Upper lobe of left lung (tissue), 6 donors: ENCODE measurements around the gene OGT. TPM values are rescaled to one million over a fixed set of nuclear protein-coding genes. Genes with fewer than 3 reads are reported as not detected.
"Not testable (repeated sequence)": the region's sequence is repeated elsewhere in the genome, so short reads cannot be mapped to it uniquely, and the experiment has no call there.

ENCODE experiments used
- ATAC-seq, 2 donors: fragments of 200-7000 bp; cut with Tn5 transposase; one replicate each; pipeline ENCODE4 v1.9.1; 2022; ENCODE audit warnings: mild to moderate bottlenecking in 2 of 2, moderate library complexity in 2 of 2; ENCODE audit not compliant: low FRiP score in 2 of 2
- DNase-seq, 2 donors: peaks; one replicate each; pipeline ENCODE4 v3.0.0-alpha.2; 2019 to 2020
- H3K27ac ChIP-seq, 4 donors: fragments of 200-600 bp; sonication (generic); one replicate each; pipeline ENCODE4 v1.5.1; 2016 to 2019
- H3K27me3 ChIP-seq, 4 donors: fragments of 200-600 bp; sonication (generic); one replicate each; pipeline ENCODE4 v1.5.1; 2017 to 2019
- H3K36me3 ChIP-seq, 4 donors: fragments of 200-600 bp; sonication (generic); one replicate each; pipeline ENCODE4 v1.5.1; 2016 to 2019
- H3K4me1 ChIP-seq, 4 donors: fragments of 200-600 bp; sonication (generic); one replicate each; pipeline ENCODE4 v1.5.1; 2018 to 2019
- H3K4me3 ChIP-seq, 4 donors: fragments of 200-600 bp; sonication (generic); one replicate each; pipeline ENCODE4 v1.5.1; 2017 to 2019; ENCODE audit warnings: mild to moderate bottlenecking in 2 of 4, moderate library complexity in 1 of 4
- H3K9me3 ChIP-seq, 4 donors: fragments of 200-600 bp; sonication (generic); one replicate each; pipeline ENCODE4 v1.5.1; 2018 to 2019
- EP300 ChIP-seq, 4 donors: sonication (generic); formaldehyde crosslinking; IDR thresholded peaks; one replicate each; pipeline ENCODE4 v1.5.1; 2017; ENCODE audit warnings: antibody characterized with exemption in 4 of 4, control low read depth in 2 of 4
- POLR2A ChIP-seq, 4 donors: fragments of 450-650 bp; IDR thresholded peaks; one replicate each; pipeline ENCODE4 v1.5.1; 2016 to 2017; ENCODE audit warnings: antibody characterized with exemption in 4 of 4, mild to moderate bottlenecking in 2 of 4
- POLR2AphosphoS5 ChIP-seq, 2 donors: sonication (generic); formaldehyde crosslinking; IDR thresholded peaks; one replicate each; pipeline ENCODE4 v1.5.1; 2017; ENCODE audit warnings: antibody characterized with exemption in 2 of 2
- WGBS, 2 donors: methylation state at CpG; one replicate each; pipeline ENCODE4 v1.1.5; 2017 to 2018; 5-methylcytosine and 5-hydroxymethylcytosine counted together
- total RNA-seq, 6 donors: library from RNA; depleted of rRNA in 4 of 6; stranded (reverse); fragments of >200 nt in 4 of 6; gene quantifications; one replicate each; pipeline versions ENCODE4 v1.1.0 to v1.2.1, GENCODE V29; 2016 to 2021
- TF ChIP-seq, protein P1 (sequence below), 6 experiments: fragments of 450-650 bp in 4 of 6; fragments of 200-600 bp in 2 of 6; sonication (generic) in 2 of 6; IDR thresholded peaks; one replicate each; pipeline ENCODE4 v1.5.1; 2016 to 2019; ENCODE audit warnings: antibody characterized with exemption in 6 of 6
- donor health status: DM: no; HTN: no; CAD: no; lungs with moderate emphysema.
- donor health status: DM: no; HTN: yes; CAD: no; lungs with severe emphysema.

OGT gene
- total RNA-seq, 6 donors from 2014 or later, result 88.3 to 315 (median 159) TPM

DNA sequence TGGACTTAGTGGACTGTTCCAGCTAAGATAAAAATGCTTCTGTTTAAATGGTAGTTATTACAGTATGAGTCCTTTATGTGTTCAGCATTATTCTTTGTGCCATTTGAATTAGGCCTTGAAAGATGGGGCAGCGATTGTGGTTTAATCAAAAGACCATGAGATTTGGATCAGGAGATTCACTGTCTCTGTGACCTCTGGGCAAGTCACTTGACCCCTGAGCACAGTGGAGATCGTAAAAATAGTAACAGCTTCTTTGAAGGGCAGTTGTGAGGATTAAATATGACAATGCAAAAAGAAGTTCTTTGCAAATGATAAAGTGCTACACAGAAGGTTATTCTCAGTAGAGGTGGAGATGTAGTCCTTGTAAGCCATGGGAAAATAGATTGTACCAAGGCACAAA is 74.6 kb downstream of the OGT start:
- H3K27me3 ChIP-seq, result no peaks in the 10 kb centered on the region
- ATAC-seq, result no peak
- peaks cover 0 to 10% (median 0%) of the 10 kb centered on the region in 4 donors for H3K9me3 ChIP-seq
- H3K4me1 ChIP-seq, result no peaks in the 10 kb centered on the region
- peaks cover 0 to 60% (median 18%) of the 10 kb centered on the region in 4 donors for H3K36me3 ChIP-seq
- WGBS, 2 donors, result 81 to 84% methylated on average over 2 of the region's 2 CpGs
- DNase-seq, result no peak
- H3K4me3 ChIP-seq, result no peak overlapping the region
- no peak overlapping the region for H3K27ac ChIP-seq
- no peak for TF ChIP-seq EP300 (IDR thresholded peaks at IDR 0.05)
- TF ChIP-seq POLR2A (IDR thresholded peaks at IDR 0.05), result no peak

- no peaks in the 10 kb centered on the region for H3K4me1 ChIP-seq
- H3K27ac ChIP-seq, result no peak overlapping the region
- TF ChIP-seq POLR2AphosphoS5 (IDR thresholded peaks at IDR 0.05) (no peak), EP300 (IDR thresholded peaks at IDR 0.05) (no peak), POLR2A (IDR thresholded peaks at IDR 0.05) (no peak)
- TF ChIP-seq, protein P1, sequence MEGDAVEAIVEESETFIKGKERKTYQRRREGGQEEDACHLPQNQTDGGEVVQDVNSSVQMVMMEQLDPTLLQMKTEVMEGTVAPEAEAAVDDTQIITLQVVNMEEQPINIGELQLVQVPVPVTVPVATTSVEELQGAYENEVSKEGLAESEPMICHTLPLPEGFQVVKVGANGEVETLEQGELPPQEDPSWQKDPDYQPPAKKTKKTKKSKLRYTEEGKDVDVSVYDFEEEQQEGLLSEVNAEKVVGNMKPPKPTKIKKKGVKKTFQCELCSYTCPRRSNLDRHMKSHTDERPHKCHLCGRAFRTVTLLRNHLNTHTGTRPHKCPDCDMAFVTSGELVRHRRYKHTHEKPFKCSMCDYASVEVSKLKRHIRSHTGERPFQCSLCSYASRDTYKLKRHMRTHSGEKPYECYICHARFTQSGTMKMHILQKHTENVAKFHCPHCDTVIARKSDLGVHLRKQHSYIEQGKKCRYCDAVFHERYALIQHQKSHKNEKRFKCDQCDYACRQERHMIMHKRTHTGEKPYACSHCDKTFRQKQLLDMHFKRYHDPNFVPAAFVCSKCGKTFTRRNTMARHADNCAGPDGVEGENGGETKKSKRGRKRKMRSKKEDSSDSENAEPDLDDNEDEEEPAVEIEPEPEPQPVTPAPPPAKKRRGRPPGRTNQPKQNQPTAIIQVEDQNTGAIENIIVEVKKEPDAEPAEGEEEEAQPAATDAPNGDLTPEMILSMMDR (IDR thresholded peaks at IDR 0.05), result no peak
- ATAC-seq (no peak), DNase-seq (no peak)
- peaks cover 0 to 66% (median 24%) of the 10 kb centered on the region in 4 donors for H3K36me3 ChIP-seq
- no peak overlapping the region for H3K4me3 ChIP-seq
- H3K27me3 ChIP-seq, result no peaks in the 10 kb centered on the region
- WGBS, 2 donors, result 74 to 87% methylated on average over 3 of the region's 3 CpGs
- no peaks in the 10 kb centered on the region for H3K9me3 ChIP-seq
Observed at GRCh38 chrX:71609095-71609750, 76.3 kb downstream of the OGT start.

DNA sequence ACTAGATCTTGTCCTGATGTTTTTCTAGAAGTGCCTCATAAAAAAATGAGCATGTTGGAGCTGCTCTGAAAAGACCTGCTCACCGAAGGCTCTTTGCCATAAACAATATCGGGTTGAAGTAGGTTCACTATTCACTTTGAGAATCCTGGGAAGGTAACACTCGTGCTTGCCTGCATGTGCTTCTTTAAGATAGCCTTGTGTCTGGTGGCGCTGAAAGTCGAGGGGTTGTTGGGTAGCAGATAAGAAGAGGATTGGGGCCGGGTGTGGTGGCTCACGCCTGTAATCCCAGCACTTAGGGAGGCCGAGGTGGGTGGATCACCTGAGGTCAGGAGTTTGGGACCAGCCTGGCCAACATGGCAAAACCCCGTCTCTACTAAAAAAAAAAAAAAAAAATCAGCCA is 78.8 kb downstream of the OGT start:
- peaks cover 0 to 49% (median 15%) of the 10 kb centered on the region in 4 donors for H3K36me3 ChIP-seq
- H3K27me3 ChIP-seq, H3K9me3 ChIP-seq, ATAC-seq, H3K4me3 ChIP-seq, H3K27ac ChIP-seq, H3K4me1 ChIP-seq, DNase-seq: not testable (repeated sequence)
- 85 to 100% methylated on average over 1 to 9 of the region's 9 CpGs for WGBS, 2 donors

DNA sequence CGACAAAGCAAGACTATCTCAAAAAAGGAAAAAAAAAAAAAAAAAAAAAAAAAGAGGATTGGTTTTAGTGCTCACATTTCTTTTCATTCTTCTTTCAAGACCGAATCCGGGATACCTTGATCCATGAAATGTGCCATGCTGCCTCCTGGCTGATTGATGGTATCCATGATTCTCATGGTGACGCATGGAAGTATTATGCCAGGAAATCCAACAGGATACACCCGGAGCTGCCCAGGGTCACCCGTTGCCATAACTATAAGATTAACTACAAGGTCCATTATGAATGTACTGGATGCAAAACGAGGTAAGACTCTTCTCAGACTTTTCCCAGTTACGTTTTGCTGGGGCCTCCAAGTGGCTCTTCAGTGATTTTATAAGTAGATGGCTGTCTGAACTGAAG is 79.4 kb downstream of the OGT start:
- Histone ChIP-seq H3K36me3 (peaks cover 0 to 49% (median 15%) of the 10 kb centered on the region in 4 donors), H3K27ac (no peak overlapping the region), H3K4me1 (no peaks in the 10 kb centered on the region), H3K4me3 (no peak overlapping the region), H3K27me3 (no peaks in the 10 kb centered on the region), H3K9me3 (no peaks in the 10 kb centered on the region)
- ATAC-seq (no peak), DNase-seq (no peak)
- TF ChIP-seq EP300 (IDR thresholded peaks at IDR 0.05) (no peak), POLR2A (IDR thresholded peaks at IDR 0.05) (no peak), POLR2AphosphoS5 (IDR thresholded peaks at IDR 0.05) (no peak)
- TF ChIP-seq, protein P1 (IDR thresholded peaks at IDR 0.05), result no peak
- WGBS, 2 donors, result 72 to 89% methylated on average over 8 of the region's 8 CpGs

DNA sequence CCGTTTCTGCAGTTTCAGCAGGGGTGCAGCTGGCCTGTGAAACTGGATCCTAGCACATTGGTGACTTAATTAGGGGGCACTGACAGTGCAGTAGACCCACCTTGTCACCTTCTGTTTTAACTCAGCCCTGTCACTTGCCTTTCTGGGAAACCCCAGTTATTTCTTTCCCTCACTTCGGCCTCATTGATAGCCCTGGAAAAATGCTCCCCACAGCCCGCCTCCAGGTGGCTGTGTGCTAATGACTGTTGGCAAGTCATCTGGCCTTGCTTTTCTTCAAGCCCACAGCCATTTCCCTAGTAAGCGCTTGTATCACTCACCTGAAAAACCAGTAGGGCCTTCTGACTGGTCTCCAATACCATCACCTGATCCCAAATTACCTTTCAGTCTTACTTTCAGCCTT is 82.2 kb downstream of the OGT start:
- Histone ChIP-seq H3K9me3 (no peaks in the 10 kb centered on the region), H3K4me3 (no peak overlapping the region), H3K27ac (no peak overlapping the region), H3K4me1 (peaks cover 0 to 5% (median 0%) of the 10 kb centered on the region in 4 donors), H3K36me3 (peaks cover 0 to 33% (median 9%) of the 10 kb centered on the region in 4 donors), H3K27me3 (peaks cover 0 to 4% (median 0%) of the 10 kb centered on the region in 4 donors)
- no peak for DNase-seq
- 95 to 100% methylated on average over 3 to 4 of the region's 4 CpGs for WGBS, 2 donors
- ATAC-seq, result no peak
- TF ChIP-seq EP300 (IDR thresholded peaks at IDR 0.05), result no peak
- TF ChIP-seq POLR2A (IDR thresholded peaks at IDR 0.05), result no peak
- TF ChIP-seq POLR2AphosphoS5 (IDR thresholded peaks at IDR 0.05), result no peak
- TF ChIP-seq, protein P1 (IDR thresholded peaks at IDR 0.05), result no peak

GRCh38 chrX:71615954-71616353 is 83.0 kb downstream of the OGT start:
- TF ChIP-seq, protein P1 (IDR thresholded peaks at IDR 0.05), result no peak
- no peak for TF ChIP-seq EP300 (IDR thresholded peaks at IDR 0.05)
- TF ChIP-seq POLR2A (IDR thresholded peaks at IDR 0.05), result no peak
- TF ChIP-seq POLR2AphosphoS5 (IDR thresholded peaks at IDR 0.05), result no peak
- peaks cover 0 to 25% (median 8%) of the 10 kb centered on the region in 4 donors for H3K36me3 ChIP-seq
- no peak for ATAC-seq
- WGBS, 2 donors, result 86 to 92% methylated on average over 10 of the region's 10 CpGs
- H3K4me1 ChIP-seq, result peaks cover 0 to 5% (median 0%) of the 10 kb centered on the region in 4 donors
- no peaks in the 10 kb centered on the region for H3K9me3 ChIP-seq
- no peak overlapping the region for H3K27ac ChIP-seq
- peaks cover 0 to 4% (median 0%) of the 10 kb centered on the region in 4 donors for H3K27me3 ChIP-seq
- no peak overlapping the region for H3K4me3 ChIP-seq
- DNase-seq, result no peak
